AG09319 (cell line): ENCODE measurements around the gene SH3PXD2A.

Experiments
- DNase-seq: peaks from one replicate; pipeline ENCODE4 v3.0.0-alpha.2; 2010; ENCODE audit warnings: low read depth; ENCODE audit errors: extremely low read depth
- CTCF ChIP-seq: IDR thresholded peaks from 2 replicates; pipeline ENCODE4 v1.5.1; 2011; ENCODE audit warnings: low read depth, mild to moderate bottlenecking, inconsistent platforms, low read length, moderate library complexity

Gene SH3PXD2A

GRCh38 chr10:103574097-103575061, 281.0 kb downstream of the SH3PXD2A start:
- TF ChIP-seq CTCF = no peak

GRCh38 chr10:103573205-103573487, 282.2 kb downstream of the SH3PXD2A start:
- DNase-seq = no peak
- no peak for TF ChIP-seq CTCF

More at GRCh38 chr10:103574097-103575061, 281.0 kb downstream of the SH3PXD2A start:
- no peak for DNase-seq

GRCh38 chr10:103572347-103573204, 282.8 kb downstream of the SH3PXD2A start:
- DNase-seq = no peak
- TF ChIP-seq CTCF = no peak

GRCh38 chr10:103571656-103571975, 283.8 kb downstream of the SH3PXD2A start:
- TF ChIP-seq CTCF = no peak
- DNase-seq = no peak

- no peak for TF ChIP-seq CTCF
- no peak for DNase-seq
Observed at GRCh38 chr10:103570844-103571655, 284.3 kb downstream of the SH3PXD2A start.

- TF ChIP-seq CTCF = no peak
- DNase-seq = no peak
Observed at GRCh38 chr10:103569896-103570295, 285.5 kb downstream of the SH3PXD2A start.
